DOHH2 (cell line): ENCODE results near the gene FBXO27.
"Not testable (repeated sequence)": the region's sequence is repeated elsewhere in the genome, so short reads cannot be mapped to it uniquely, and the experiment has no call there.

Experiments used
- H3F3A ChIP-seq: fragments of 200-600 bp; sonication (generic), shearing (Covaris generic); 2 replicates; pipeline ENCODE4 v1.6.0; 2016; ENCODE audit warnings: antibody characterized with exemption, mild to moderate bottlenecking; ENCODE audit not compliant: control insufficient read depth, insufficient read depth
- H3K27ac ChIP-seq: fragments of 200-600 bp; sonication (generic); 2 replicates; pipeline ENCODE4 v1.5.1; 2014; ENCODE audit warnings: low read depth, mild to moderate bottlenecking, low read length, moderate library complexity
- H3K27me3 ChIP-seq: fragments of 200-600 bp; sonication (generic); 2 replicates; pipeline ENCODE4 v1.6.1; 2014; ENCODE audit warnings: mild to moderate bottlenecking, low read length, mixed read lengths; ENCODE audit not compliant: control insufficient read depth
- H3K36me3 ChIP-seq: fragments of 200-600 bp; sonication (generic); 2 replicates; pipeline ENCODE4 v1.6.1; 2014; ENCODE audit warnings: mild to moderate bottlenecking, low read length, moderate library complexity, mixed read lengths; ENCODE audit not compliant: control insufficient read depth
- H3K4me1 ChIP-seq: fragments of 200-600 bp; sonication (generic); 2 replicates; pipeline ENCODE4 v1.6.1; 2014; ENCODE audit warnings: mild to moderate bottlenecking, low read length, mixed read lengths; ENCODE audit not compliant: control insufficient read depth
- H3K4me2 ChIP-seq: fragments of 200-600 bp; sonication (generic); 2 replicates; pipeline ENCODE4 v1.6.0; 2014; ENCODE audit warnings: mild to moderate bottlenecking, low read length, moderate library complexity
- H3K4me3 ChIP-seq: fragments of 200-600 bp; sonication (generic); 2 replicates; pipeline ENCODE4 v1.5.1; 2014; ENCODE audit warnings: mild to moderate bottlenecking, low read length, mixed read lengths
- H3K79me2 ChIP-seq: fragments of 200-600 bp; sonication (generic); 2 replicates; pipeline ENCODE4 v1.6.1; 2014; ENCODE audit warnings: mild to moderate bottlenecking, low read length, mixed read lengths; ENCODE audit not compliant: control insufficient read depth
- H3K9me2 ChIP-seq: fragments of 200-600 bp; sonication (generic); replicated peaks from 2 replicates; pipeline ENCODE4 v1.6.1; 2014; ENCODE audit warnings: mild to moderate bottlenecking, low read length, mixed read lengths; ENCODE audit not compliant: control insufficient read depth
- H3K9me3 ChIP-seq: fragments of 200-600 bp; sonication (generic); 2 replicates; pipeline ENCODE4 v1.6.1; 2014; ENCODE audit warnings: antibody characterized with exemption, low read length, mixed read lengths; ENCODE audit not compliant: control insufficient read depth, insufficient read depth
- H4K20me1 ChIP-seq: fragments of 200-600 bp; sonication (generic); 2 replicates; pipeline ENCODE4 v1.6.0; 2014; ENCODE audit warnings: low read depth, mild to moderate bottlenecking, antibody characterized with exemption, low read length, moderate library complexity; ENCODE audit not compliant: control insufficient read depth, insufficient read depth
- CTCF ChIP-seq: fragments of 200-600 bp; sonication (generic); IDR thresholded peaks from one replicate; pipeline ENCODE4 v1.5.1; 2014; ENCODE audit warnings: antibody characterized with exemption, mild to moderate bottlenecking, low read depth, low read length; ENCODE audit not compliant: poor library complexity, severe bottlenecking
- EZH2phosphoT487 ChIP-seq: fragments of 200-600 bp; sonication (generic); IDR thresholded peaks from 2 replicates; pipeline ENCODE4 v1.6.1; 2017; ENCODE audit warnings: borderline replicate concordance, mild to moderate bottlenecking, antibody characterized with exemption, low read length, moderate library complexity, mixed read lengths

Gene FBXO27

GRCh38 chr19:39070888-39071287, 38.5 kb upstream of the FBXO27 start:
- Histone ChIP-seq H3K9me2 (no peaks in the 10 kb centered on the region), H3F3A (no peaks in the 10 kb centered on the region), H3K36me3 (no peaks in the 10 kb centered on the region), H3K9me3 (no peaks in the 10 kb centered on the region), H3K79me2 (no peaks in the 10 kb centered on the region), H3K4me1 (no peaks in the 10 kb centered on the region), H3K4me2 (no peak overlapping the region), H3K27me3 (no peaks in the 10 kb centered on the region), H3K4me3 (no peak overlapping the region), H3K27ac (no peak overlapping the region), H4K20me1 (no peaks in the 10 kb centered on the region)
- TF ChIP-seq EZH2phosphoT487 (no peak), CTCF (no peak)

- H3K36me3 ChIP-seq, H4K20me1 ChIP-seq, H3K27me3 ChIP-seq, H3K79me2 ChIP-seq, H3F3A ChIP-seq, H3K9me2 ChIP-seq, H3K27ac ChIP-seq, H3K4me1 ChIP-seq, H3K9me3 ChIP-seq, H3K4me2 ChIP-seq, H3K4me3 ChIP-seq: not testable (repeated sequence)
These were observed 35.9 kb upstream of the FBXO27 start for GRCh38 chr19:39068259-39068658.

GRCh38 chr19:39067104-39067503, 34.8 kb upstream of the FBXO27 start:
- Histone ChIP-seq H3K36me3 (no peaks in the 10 kb centered on the region), H3K9me3 (no peaks in the 10 kb centered on the region), H3K4me3 (no peak overlapping the region), H4K20me1 (no peaks in the 10 kb centered on the region), H3K27me3 (no peaks in the 10 kb centered on the region), H3K4me1 (no peaks in the 10 kb centered on the region), H3K4me2 (no peak overlapping the region), H3F3A (no peaks in the 10 kb centered on the region), H3K27ac (no peak overlapping the region), H3K9me2 (no peaks in the 10 kb centered on the region), H3K79me2 (no peaks in the 10 kb centered on the region)
- TF ChIP-seq CTCF (no peak), EZH2phosphoT487 (no peak)

- H3F3A ChIP-seq = no peaks in the 10 kb centered on the region
- no peaks in the 10 kb centered on the region for H3K9me3 ChIP-seq
- no peak for TF ChIP-seq EZH2phosphoT487
- TF ChIP-seq CTCF = no peak
- no peaks in the 10 kb centered on the region for H3K9me2 ChIP-seq
- no peak overlapping the region for H3K27ac ChIP-seq
- no peaks in the 10 kb centered on the region for H3K36me3 ChIP-seq
- no peaks in the 10 kb centered on the region for H4K20me1 ChIP-seq
- H3K4me1 ChIP-seq = no peaks in the 10 kb centered on the region
- no peak overlapping the region for H3K4me2 ChIP-seq
- H3K4me3 ChIP-seq = no peak overlapping the region
- no peaks in the 10 kb centered on the region for H3K79me2 ChIP-seq
- no peaks in the 10 kb centered on the region for H3K27me3 ChIP-seq
These were observed 33.6 kb upstream of the FBXO27 start for GRCh38 chr19:39065928-39066327.
